ENCODE data around the gene SRSF4.

DNA sequence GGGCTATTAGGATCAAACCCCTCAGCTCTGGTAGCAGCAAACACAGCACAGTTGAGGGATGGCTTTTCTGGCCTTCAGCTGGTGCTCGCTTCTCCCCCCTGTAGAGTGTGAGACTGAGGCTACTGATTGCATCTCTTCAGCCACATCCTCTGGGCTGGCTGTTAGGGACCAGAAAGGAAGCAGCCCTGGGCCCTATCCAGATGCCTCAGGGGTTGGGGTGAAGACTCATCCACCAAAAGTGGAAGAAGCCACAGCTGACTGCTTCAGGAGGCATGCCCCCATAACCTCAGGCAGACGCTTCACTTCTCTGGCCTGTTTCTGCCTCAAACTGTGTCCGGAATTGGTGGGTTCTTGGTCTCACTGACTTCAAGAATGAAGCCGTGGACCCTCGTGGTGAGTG is 51.8 kb downstream of the SRSF4 start:
- TF ChIP-seq POLR2AphosphoS5 (IDR thresholded peaks at IDR 0.05; ENCODE audit: borderline replicate concordance, low read depth, low read length), result no peak
- TF ChIP-seq EZH2 (IDR thresholded peaks at IDR 0.05), result no peak

Measured in SK-N-MC (cell line).